Liver (tissue), 9 donors: ENCODE results near the gene LIG1. TPM values are rescaled to one million over a fixed set of nuclear protein-coding genes. Genes with fewer than 3 reads are reported as not detected.

Source experiments
- DNase-seq: peaks from one replicate; pipeline ENCODE4 v3.0.0-alpha.2; 2017; ENCODE audit warnings: low spot score
- H3K27ac ChIP-seq, 2 donors: one replicate each; pipeline ENCODE4 v1.7.0; 2013; ENCODE audit warnings: inconsistent platforms in 2 of 2, low read length in 2 of 2, control low read depth in 1 of 2, low read depth in 1 of 2, mild to moderate bottlenecking in 1 of 2
- H3K27me3 ChIP-seq, 4 donors: one replicate each; pipeline versions ENCODE4 v1.6.1 to v1.7.0; 2013; ENCODE audit warnings: low read length in 3 of 4, inconsistent platforms in 1 of 4, mild to moderate bottlenecking in 1 of 4, moderate library complexity in 1 of 4; ENCODE audit not compliant: control insufficient read depth in 4 of 4, insufficient read depth in 4 of 4
- H3K36me3 ChIP-seq, 4 donors: one replicate each; pipeline versions ENCODE4 v1.6.1 to v1.7.0; 2013; ENCODE audit warnings: low read length in 3 of 4, mild to moderate bottlenecking in 3 of 4, low read depth in 1 of 4, moderate library complexity in 1 of 4; ENCODE audit not compliant: control insufficient read depth in 4 of 4, insufficient read depth in 3 of 4
- H3K4me1 ChIP-seq, 4 donors: one replicate each; pipeline versions ENCODE4 v1.6.1 to v1.7.0; 2013; ENCODE audit warnings: low read length in 3 of 4, mild to moderate bottlenecking in 3 of 4, moderate library complexity in 1 of 4; ENCODE audit not compliant: control insufficient read depth in 4 of 4, insufficient read depth in 4 of 4
- H3K4me3 ChIP-seq, 3 donors: one replicate each; pipeline versions ENCODE4 v1.6.1 to v1.7.0; 2013; ENCODE audit warnings: low read length in 3 of 3, control low read depth in 1 of 3, low read depth in 1 of 3, mild to moderate bottlenecking in 1 of 3
- H3K9ac ChIP-seq, 2 donors: one replicate each; pipeline ENCODE4 v1.7.0; 2013; ENCODE audit warnings: low read length in 2 of 2, mild to moderate bottlenecking in 2 of 2, moderate library complexity in 2 of 2, control low read depth in 1 of 2, low read depth in 1 of 2
- H3K9me3 ChIP-seq, 4 donors: one replicate each; pipeline versions ENCODE4 v1.6.1 to v1.7.0; 2013; ENCODE audit warnings: low read length in 3 of 4; ENCODE audit not compliant: control insufficient read depth in 4 of 4
- CTCF ChIP-seq: fragments of 150-350 bp; IDR thresholded peaks from 2 replicates; pipeline ENCODE4 v1.5.1; 2017; ENCODE audit warnings: improper control_type of control experiment, low read depth, low read length; ENCODE audit not compliant: missing input control
- EGR1 ChIP-seq, 2 donors: IDR thresholded peaks; 2 replicates each; pipeline ENCODE4 v1.6.1; 2016 to 2018; ENCODE audit warnings: antibody characterized with exemption in 2 of 2, low read depth in 2 of 2
- FOXA1 ChIP-seq: IDR thresholded peaks from 2 replicates; pipeline ENCODE4 v1.6.1; 2016; ENCODE audit warnings: antibody characterized with exemption
- FOXA2 ChIP-seq: IDR thresholded peaks from 2 replicates; pipeline ENCODE4 v1.6.1; 2016; ENCODE audit warnings: antibody characterized with exemption
- GABPA ChIP-seq, 2 donors: IDR thresholded peaks in 1 of 2; conservative IDR thresholded peaks in 1 of 2; 2 replicates each; pipeline ENCODE4 v1.6.1; 2016; ENCODE audit warnings: antibody characterized with exemption in 2 of 2, mild to moderate bottlenecking in 1 of 2, moderate library complexity in 1 of 2
- HNF4A ChIP-seq, 2 donors: conservative IDR thresholded peaks; 2 replicates each; pipeline ENCODE4 v1.6.1; 2016; ENCODE audit warnings: antibody characterized with exemption in 2 of 2, mild to moderate bottlenecking in 2 of 2
- HNF4G ChIP-seq: IDR thresholded peaks from 2 replicates; pipeline ENCODE4 v1.6.1; 2016; ENCODE audit warnings: antibody characterized with exemption
- JUND ChIP-seq, 2 donors: IDR thresholded peaks; 2 replicates each; pipeline ENCODE4 v1.6.1; 2016; ENCODE audit warnings: antibody characterized with exemption in 2 of 2
- NR2F2 ChIP-seq: IDR thresholded peaks from 2 replicates; pipeline ENCODE4 v1.6.1; 2016; ENCODE audit warnings: antibody characterized with exemption
- RAD21 ChIP-seq, 2 donors: IDR thresholded peaks; 2 replicates each; pipeline ENCODE4 v1.6.1; 2016; ENCODE audit warnings: antibody characterized with exemption in 2 of 2, mild to moderate bottlenecking in 2 of 2
- RXRA ChIP-seq, 2 donors: IDR thresholded peaks; 2 replicates each; pipeline ENCODE4 v1.6.1; 2017 to 2018; ENCODE audit warnings: antibody characterized with exemption in 2 of 2, mild to moderate bottlenecking in 1 of 2
- SP1 ChIP-seq: IDR thresholded peaks from 2 replicates; pipeline ENCODE4 v1.6.1; 2018; ENCODE audit warnings: antibody characterized with exemption, mild to moderate bottlenecking
- TAF1 ChIP-seq: conservative IDR thresholded peaks from 2 replicates; pipeline ENCODE4 v1.6.1; 2016; ENCODE audit warnings: antibody characterized with exemption, mild to moderate bottlenecking
- YY1 ChIP-seq: IDR thresholded peaks from 2 replicates; pipeline ENCODE4 v1.6.1; 2016; ENCODE audit warnings: antibody characterized with exemption, mild to moderate bottlenecking
- WGBS: extraction: QIAGEN DNeasy Blood & Tissue Kit; methylation state at CpG from one replicate; pipeline ENCODE4 v1.1.7; 2013; 5-methylcytosine and 5-hydroxymethylcytosine counted together
- polyA plus RNA-seq, 2 donors: library from polyadenylated mRNA; stranded (reverse) in 1 of 2; unstranded in 1 of 2; fragments of 200-250 nt in 1 of 2; fragments of >200 nt in 1 of 2; fragmentation: Nextera tagmentation in 1 of 2; extraction: Ambion mirVana in 1 of 2; gene quantifications; one replicate each; pipeline versions ENCODE4 v1.2.1 to v1.2.3, GENCODE V29; 2013 to 2015
- total RNA-seq, 2 donors: library from RNA; depleted of rRNA; stranded (reverse); fragments of >200 nt; gene quantifications; one replicate each; pipeline ENCODE4 v1.2.3, GENCODE V29; 2014
- TF ChIP-seq, protein P1 (sequence below): IDR thresholded peaks from 2 replicates; pipeline ENCODE4 v1.6.1; 2016; ENCODE audit warnings: antibody characterized with exemption
- TF ChIP-seq, protein P2 (sequence below): IDR thresholded peaks from 2 replicates; pipeline ENCODE4 v1.6.1; 2016; ENCODE audit warnings: antibody characterized with exemption
- TF ChIP-seq, protein P3 (sequence below): IDR thresholded peaks from 2 replicates; pipeline ENCODE4 v1.6.1; 2016; ENCODE audit warnings: antibody characterized with exemption, mild to moderate bottlenecking
- TF ChIP-seq, protein P4 (sequence below): IDR thresholded peaks from 2 replicates; pipeline ENCODE4 v1.6.1; 2016; ENCODE audit warnings: antibody characterized with exemption
- donor health status: healthy.
- donor health status: healthy.
- donor health status: healthy.
- donor health status: healthy.
- donor health status: healthy.

Gene LIG1
- total and polyA plus RNA-seq, 4 donors, result 6.3 to 61.5 (median 7.1) TPM

- Histone ChIP-seq H3K27me3 (no peaks in the 10 kb centered on the region), H3K4me1 (no peaks in the 10 kb centered on the region), H3K36me3 (peaks cover 0 to 7% (median 0%) of the 10 kb centered on the region in 4 donors), H3K4me3 (no peak overlapping the region), H3K9me3 (no peaks in the 10 kb centered on the region), H3K27ac (no peak overlapping the region), H3K9ac (no peak overlapping the region)
- over 99% methylated on average over 4 of the region's 4 CpGs for WGBS
- TF ChIP-seq, protein P1, sequence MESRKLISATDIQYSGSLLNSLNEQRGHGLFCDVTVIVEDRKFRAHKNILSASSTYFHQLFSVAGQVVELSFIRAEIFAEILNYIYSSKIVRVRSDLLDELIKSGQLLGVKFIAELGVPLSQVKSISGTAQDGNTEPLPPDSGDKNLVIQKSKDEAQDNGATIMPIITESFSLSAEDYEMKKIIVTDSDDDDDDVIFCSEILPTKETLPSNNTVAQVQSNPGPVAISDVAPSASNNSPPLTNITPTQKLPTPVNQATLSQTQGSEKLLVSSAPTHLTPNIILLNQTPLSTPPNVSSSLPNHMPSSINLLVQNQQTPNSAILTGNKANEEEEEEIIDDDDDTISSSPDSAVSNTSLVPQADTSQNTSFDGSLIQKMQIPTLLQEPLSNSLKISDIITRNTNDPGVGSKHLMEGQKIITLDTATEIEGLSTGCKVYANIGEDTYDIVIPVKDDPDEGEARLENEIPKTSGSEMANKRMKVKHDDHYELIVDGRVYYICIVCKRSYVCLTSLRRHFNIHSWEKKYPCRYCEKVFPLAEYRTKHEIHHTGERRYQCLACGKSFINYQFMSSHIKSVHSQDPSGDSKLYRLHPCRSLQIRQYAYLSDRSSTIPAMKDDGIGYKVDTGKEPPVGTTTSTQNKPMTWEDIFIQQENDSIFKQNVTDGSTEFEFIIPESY, result no peak
- TF ChIP-seq, protein P2, sequence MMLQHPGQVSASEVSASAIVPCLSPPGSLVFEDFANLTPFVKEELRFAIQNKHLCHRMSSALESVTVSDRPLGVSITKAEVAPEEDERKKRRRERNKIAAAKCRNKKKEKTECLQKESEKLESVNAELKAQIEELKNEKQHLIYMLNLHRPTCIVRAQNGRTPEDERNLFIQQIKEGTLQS, result no peak
- no peak for TF ChIP-seq HNF4A (conservative IDR thresholded peaks at IDR 0.05)
- no peak for TF ChIP-seq JUND (IDR thresholded peaks at IDR 0.05)
- TF ChIP-seq FOXA1, result no peak
- TF ChIP-seq NR2F2, result no peak
- DNase-seq, result no peak
Observed at GRCh38 chr19:48136547-48136946, 33.6 kb downstream of the LIG1 start.

- Histone ChIP-seq H3K9ac (no peak overlapping the region), H3K4me1 (no peaks in the 10 kb centered on the region), H3K36me3 (peaks cover 0 to 12% (median 3%) of the 10 kb centered on the region in 4 donors), H3K27ac (no peak overlapping the region), H3K27me3 (no peaks in the 10 kb centered on the region), H3K4me3 (no peak overlapping the region), H3K9me3 (no peaks in the 10 kb centered on the region)
- DNase-seq, result peak; percentile 91
- 80% methylated on average over 8 of the region's 8 CpGs for WGBS
- TF ChIP-seq NR2F2 (no peak), RXRA (IDR thresholded peaks at IDR 0.05) (peak in 1 of 2 donors; percentile 40)
Observed at GRCh38 chr19:48135411-48135810, 34.7 kb downstream of the LIG1 start.

- Histone ChIP-seq H3K27ac (no peak overlapping the region), H3K36me3 (peaks cover 2 to 11% (median 3%) of the 10 kb centered on the region in 4 donors), H3K4me1 (no peaks in the 10 kb centered on the region)
Observed at GRCh38 chr19:48133094-48133493, 37.0 kb downstream of the LIG1 start.

More at GRCh38 chr19:48133094-48133493, 37.0 kb downstream of the LIG1 start:
- no peaks in the 10 kb centered on the region for H3K27me3 ChIP-seq
- DNase-seq, result no peak
- TF ChIP-seq, protein P1, result no peak
- TF ChIP-seq, protein P3, sequence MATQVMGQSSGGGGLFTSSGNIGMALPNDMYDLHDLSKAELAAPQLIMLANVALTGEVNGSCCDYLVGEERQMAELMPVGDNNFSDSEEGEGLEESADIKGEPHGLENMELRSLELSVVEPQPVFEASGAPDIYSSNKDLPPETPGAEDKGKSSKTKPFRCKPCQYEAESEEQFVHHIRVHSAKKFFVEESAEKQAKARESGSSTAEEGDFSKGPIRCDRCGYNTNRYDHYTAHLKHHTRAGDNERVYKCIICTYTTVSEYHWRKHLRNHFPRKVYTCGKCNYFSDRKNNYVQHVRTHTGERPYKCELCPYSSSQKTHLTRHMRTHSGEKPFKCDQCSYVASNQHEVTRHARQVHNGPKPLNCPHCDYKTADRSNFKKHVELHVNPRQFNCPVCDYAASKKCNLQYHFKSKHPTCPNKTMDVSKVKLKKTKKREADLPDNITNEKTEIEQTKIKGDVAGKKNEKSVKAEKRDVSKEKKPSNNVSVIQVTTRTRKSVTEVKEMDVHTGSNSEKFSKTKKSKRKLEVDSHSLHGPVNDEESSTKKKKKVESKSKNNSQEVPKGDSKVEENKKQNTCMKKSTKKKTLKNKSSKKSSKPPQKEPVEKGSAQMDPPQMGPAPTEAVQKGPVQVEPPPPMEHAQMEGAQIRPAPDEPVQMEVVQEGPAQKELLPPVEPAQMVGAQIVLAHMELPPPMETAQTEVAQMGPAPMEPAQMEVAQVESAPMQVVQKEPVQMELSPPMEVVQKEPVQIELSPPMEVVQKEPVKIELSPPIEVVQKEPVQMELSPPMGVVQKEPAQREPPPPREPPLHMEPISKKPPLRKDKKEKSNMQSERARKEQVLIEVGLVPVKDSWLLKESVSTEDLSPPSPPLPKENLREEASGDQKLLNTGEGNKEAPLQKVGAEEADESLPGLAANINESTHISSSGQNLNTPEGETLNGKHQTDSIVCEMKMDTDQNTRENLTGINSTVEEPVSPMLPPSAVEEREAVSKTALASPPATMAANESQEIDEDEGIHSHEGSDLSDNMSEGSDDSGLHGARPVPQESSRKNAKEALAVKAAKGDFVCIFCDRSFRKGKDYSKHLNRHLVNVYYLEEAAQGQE, result no peak
- TF ChIP-seq EGR1 (IDR thresholded peaks at IDR 0.05; ENCODE audit: low read depth in 2 of 2), result no peak
- no peak for TF ChIP-seq TAF1
- no peak for TF ChIP-seq GABPA (IDR thresholded peaks at IDR 0.05 in 1 of 2, conservative IDR thresholded peaks at IDR 0.05 in 1 of 2)
- TF ChIP-seq FOXA1, result no peak
- TF ChIP-seq RXRA (IDR thresholded peaks at IDR 0.05), result no peak
- no peak for TF ChIP-seq HNF4A (conservative IDR thresholded peaks at IDR 0.05)
- TF ChIP-seq NR2F2, result no peak
- no peak for TF ChIP-seq SP1
- no peak for TF ChIP-seq JUND (IDR thresholded peaks at IDR 0.05)
- TF ChIP-seq, protein P4, sequence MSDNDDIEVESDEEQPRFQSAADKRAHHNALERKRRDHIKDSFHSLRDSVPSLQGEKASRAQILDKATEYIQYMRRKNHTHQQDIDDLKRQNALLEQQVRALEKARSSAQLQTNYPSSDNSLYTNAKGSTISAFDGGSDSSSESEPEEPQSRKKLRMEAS, result no peak
- TF ChIP-seq YY1, result no peak
- no peak for TF ChIP-seq HNF4G
- TF ChIP-seq, protein P2, result no peak
- no peak for TF ChIP-seq FOXA2
- TF ChIP-seq CTCF, result no peak
- no peak for TF ChIP-seq RAD21 (IDR thresholded peaks at IDR 0.05)
- WGBS, result 95% methylated on average over 6 of the region's 6 CpGs
- no peaks in the 10 kb centered on the region for H3K9me3 ChIP-seq
- no peak overlapping the region for H3K9ac ChIP-seq
- no peak overlapping the region for H3K4me3 ChIP-seq
